HCT116 (cell line): ENCODE measurements around the gene EMP2. TPM values are rescaled to one million over a fixed set of nuclear protein-coding genes. Genes with fewer than 3 reads are reported as not detected.

Source experiments
- ATAC-seq: fragments of 200-7000 bp; cut with Tn5 transposase; 2 replicates; pipeline ENCODE4 v1.9.1; 2020; ENCODE audit warnings: mild to moderate bottlenecking, moderate library complexity
- BruUV-seq: library from RNA; stranded (reverse); fragments of 400-500 nt; replicated peaks from 2 replicates; lab custom pipeline; 2021; lab: Mats Ljungman, UMichigan
- CTCF ChIA-PET: fragments of 300-600 bp; sonication (Branson Sonifier 250); formaldehyde crosslinking; loops from one replicate; lab custom pipeline; 2021; ENCODE audit warnings: antibody characterized with exemption; lab: Charles Lee
- POLR2A ChIA-PET: fragments of 300-600, 350-600 bp; sonication (Branson Sonifier 250); formaldehyde crosslinking; loops from one replicate; lab custom pipeline; 2021; ENCODE audit warnings: antibody characterized with exemption; lab: Charles Lee
- RAD21 ChIA-PET, 2 experiments: fragments of 300-600 bp; sonication (Branson Sonifier 250); formaldehyde crosslinking; loops; one replicate each; lab custom pipeline; 2023; ENCODE audit warnings: low total read pairs in 2 of 2; ENCODE audit not compliant: uncharacterized antibody in 2 of 2, unreplicated experiment in 2 of 2, low non-redundant PET in 1 of 2; lab: Charles Lee
- DNase-seq: peaks from one replicate; pipeline ENCODE4 v3.0.0-alpha.2; 2010; ENCODE audit warnings: low read depth, low spot score
- H2AFZ ChIP-seq: fragments of 200-600 bp; shearing (Covaris generic), sonication (generic); 2 replicates; pipeline ENCODE4 v1.6.1; 2017; ENCODE audit warnings: low read depth, mixed run types, mixed read lengths, antibody characterized with exemption, low read length; ENCODE audit not compliant: poor library complexity, severe bottlenecking
- H3K27ac ChIP-seq: 2 replicates; pipeline ENCODE4 v1.5.1; 2012; ENCODE audit warnings: low read depth, low read length
- H3K27me3 ChIP-seq: fragments of 200-600 bp; sonication (generic); 2 replicates; pipeline ENCODE4 v1.6.1; 2016; ENCODE audit warnings: mixed run types, low read length, mixed read lengths; ENCODE audit not compliant: insufficient read depth
- H3K36me3 ChIP-seq, 2 experiments: fragments of 200-500 bp in 1 of 2; fragments of 200-600 bp in 1 of 2; sonication (Bioruptor generic) in 1 of 2; sonication (generic) in 1 of 2; 2 replicates each; pipeline versions ENCODE4 v1.5.1 to v1.6.1; 2014 to 2016; ENCODE audit warnings: low read length in 2 of 2, inconsistent platforms in 1 of 2, mixed read lengths in 1 of 2, mixed run types in 1 of 2; ENCODE audit not compliant: insufficient read depth in 2 of 2, control insufficient read depth in 1 of 2
- H3K4me1 ChIP-seq, 2 experiments: fragments of 200-600 bp in 1 of 2; sonication (generic) in 1 of 2; 2 replicates each; pipeline versions ENCODE4 v1.5.1 to v1.6.1; 2012 to 2017; ENCODE audit warnings: low read length in 2 of 2, inconsistent platforms in 1 of 2, mild to moderate bottlenecking in 1 of 2, mixed read lengths in 1 of 2, mixed run types in 1 of 2, moderate library complexity in 1 of 2; ENCODE audit not compliant: insufficient read depth in 2 of 2, control insufficient read depth in 1 of 2
- H3K4me2 ChIP-seq: fragments of 200-600 bp; sonication (generic); 2 replicates; pipeline ENCODE4 v1.6.1; 2017; ENCODE audit warnings: mixed run types, low read length, mixed read lengths
- H3K4me3 ChIP-seq, 2 experiments: fragments of 200-600 bp in 1 of 2; sonication (generic) in 1 of 2; replicated peaks in 1 of 2; 2 replicates each; pipeline ENCODE4 v1.5.1; 2011 to 2016; ENCODE audit warnings: low read length in 2 of 2, control low read depth in 1 of 2, low read depth in 1 of 2, mild to moderate bottlenecking in 1 of 2, mixed read lengths in 1 of 2, mixed run types in 1 of 2
- H3K79me2 ChIP-seq: fragments of 200-600 bp; sonication (generic); 2 replicates; pipeline ENCODE4 v1.6.1; 2017; ENCODE audit warnings: mild to moderate bottlenecking, mixed run types, low read length, moderate library complexity, mixed read lengths; ENCODE audit not compliant: insufficient read depth
- H3K9ac ChIP-seq: fragments of 200-600 bp; sonication (generic); 2 replicates; pipeline ENCODE4 v1.6.1; 2016; ENCODE audit warnings: low read length, mixed read lengths
- H3K9me2 ChIP-seq: fragments of 200-600 bp; sonication (generic), shearing (Covaris generic); 2 replicates; pipeline ENCODE4 v1.6.1; 2017; ENCODE audit warnings: mixed run types, mild to moderate bottlenecking, moderate library complexity; ENCODE audit not compliant: insufficient read depth
- H3K9me3 ChIP-seq, 2 experiments: fragments of 200-500 bp in 1 of 2; fragments of 200-600 bp in 1 of 2; sonication (Bioruptor generic) in 1 of 2; sonication (generic) in 1 of 2; 2 replicates each; pipeline ENCODE4 v1.6.1; 2014 to 2017; ENCODE audit warnings: low read length in 2 of 2, mixed read lengths in 2 of 2, inconsistent platforms in 1 of 2, low read depth in 1 of 2, mild to moderate bottlenecking in 1 of 2, mixed run types in 1 of 2, moderate library complexity in 1 of 2; ENCODE audit not compliant: control insufficient read depth in 1 of 2, insufficient read depth in 1 of 2
- H4K20me1 ChIP-seq: fragments of 200-600 bp; sonication (generic), shearing (Covaris generic); 2 replicates; pipeline ENCODE4 v1.6.1; 2017; ENCODE audit warnings: mixed run types, mild to moderate bottlenecking, moderate library complexity; ENCODE audit not compliant: insufficient read depth
- CTCF ChIP-seq, 3 experiments: fragments of 200-600 bp in 1 of 3; sonication (generic) in 1 of 3; IDR thresholded peaks in 2 of 3; conservative IDR thresholded peaks in 1 of 3; 2 replicates each; pipeline ENCODE4 v1.5.1; 2012 to 2017; ENCODE audit warnings: low read depth in 2 of 3, low read length in 2 of 3, antibody characterized with exemption in 1 of 3, borderline replicate concordance in 1 of 3, control low read depth in 1 of 3, mild to moderate bottlenecking in 1 of 3, mixed read lengths in 1 of 3, mixed run types in 1 of 3, moderate library complexity in 1 of 3; ENCODE audit not compliant: insufficient read depth in 1 of 3
- EZH2phosphoT487 ChIP-seq: fragments of 200-600 bp; IDR thresholded peaks from 2 replicates; pipeline ENCODE4 v1.6.1; 2018; ENCODE audit warnings: antibody characterized with exemption, borderline replicate concordance
- SIN3A ChIP-seq: IDR thresholded peaks from 2 replicates; pipeline ENCODE4 v1.6.1; 2012; ENCODE audit warnings: low read depth
- SP1 ChIP-seq: IDR thresholded peaks from 2 replicates; pipeline ENCODE4 v1.6.1; 2012; ENCODE audit warnings: low read depth
- TCF7L2 ChIP-seq: IDR thresholded peaks from 2 replicates; pipeline ENCODE4 v1.7.0; 2011; ENCODE audit warnings: borderline replicate concordance, inconsistent platforms; ENCODE audit not compliant: insufficient read depth, insufficient read length; ENCODE audit errors: extremely low read depth
- YY1 ChIP-seq: IDR thresholded peaks from 2 replicates; pipeline ENCODE4 v1.6.1; 2011; ENCODE audit warnings: low read length, low read depth, moderate library complexity, mild to moderate bottlenecking; ENCODE audit not compliant: insufficient replicate concordance; ENCODE audit errors: extremely low read depth
- ZBTB33 ChIP-seq: IDR thresholded peaks from 2 replicates; pipeline ENCODE4 v1.6.1; 2011; ENCODE audit warnings: mild to moderate bottlenecking, low read length, moderate library complexity; ENCODE audit not compliant: insufficient replicate concordance; ENCODE audit errors: extremely low read depth
- ZFX ChIP-seq: fragments of 450-650 bp; IDR thresholded peaks from 2 replicates; pipeline ENCODE4 v1.6.1; 2017
- intact Hi-C: fragments of 100-400 bp; cut with micrococcal nuclease; formaldehyde crosslinking; loops from 2 replicates; pipeline ENCODE4 v1.10.0; 2022
- total RNA-seq: library from RNA; stranded (reverse); gene quantifications from one replicate; pipeline ENCODE4 v1.2.1, GENCODE V29; 2021; ENCODE audit not compliant: unreplicated experiment

EMP2 gene
- total RNA-seq, 1 experiment from 2014 or later: 32.6 TPM

GRCh38 chr16:10569621-10570020 lies 10.8 kb downstream of the EMP2 start:
- H4K20me1 ChIP-seq: no peaks in the 10 kb centered on the region
- intact Hi-C loops: no loop called here
- H3K36me3 ChIP-seq: no peaks in the 10 kb centered on the region
- DNase-seq (no peak), ATAC-seq (no peak)
- RAD21 ChIA-PET: no interaction called here
- H3K4me1 ChIP-seq: no peaks in the 10 kb centered on the region
- BruUV-seq: no TSS peak
- H2AFZ ChIP-seq: no peak overlapping the region
- POLR2A ChIA-PET: interaction anchor here (0.7 kb wide), 1 partner anchor 11 kb away, joined by 3 read pairs; the partner anchor contains the start of gene EMP2
- H3K9me3 ChIP-seq: no peaks in the 10 kb centered on the region
- no peak for TF ChIP-seq EZH2phosphoT487
- TF ChIP-seq ZFX: no peak
- TF ChIP-seq SIN3A: no peak
- TF ChIP-seq ZBTB33: no peak
- TF ChIP-seq TCF7L2: no peak
- TF ChIP-seq CTCF (IDR thresholded peaks at IDR 0.05 in 2 of 3, conservative IDR thresholded peaks at IDR 0.05 in 1 of 3; ENCODE audit: borderline replicate concordance in 1 of 3, insufficient read depth in 1 of 3, low read depth in 2 of 3, low read length in 2 of 3): no peak
- no peak for TF ChIP-seq SP1
- no peak for TF ChIP-seq YY1
- H3K9me2 ChIP-seq: no peaks in the 10 kb centered on the region
- H3K27me3 ChIP-seq: no peaks in the 10 kb centered on the region
- no peak overlapping the region for H3K27ac ChIP-seq
- no peak overlapping the region for H3K9ac ChIP-seq
- H3K4me2 ChIP-seq: no peak overlapping the region
- peaks cover 9% of the 10 kb centered on the region; the same call in 1 of the 2 replicates for H3K79me2 ChIP-seq
- CTCF ChIA-PET: no interaction called here
- H3K4me3 ChIP-seq: no peak overlapping the region
